Suprapubic skin (tissue), 4 donors: Measurements from ENCODE around the gene PQBP1. TPM values are rescaled to one million over a fixed set of nuclear protein-coding genes. Genes with fewer than 3 reads are reported as not detected.

Experiments used
- DNase-seq, 2 donors: peaks; one replicate each; pipeline ENCODE4 v3.0.0-alpha.2; 2019; ENCODE audit warnings: low spot score in 2 of 2
- H3K27ac ChIP-seq: fragments of 200-600 bp; sonication (generic); one replicate; pipeline ENCODE4 v1.5.1; 2019
- H3K27me3 ChIP-seq: fragments of 200-600 bp; sonication (generic); one replicate; pipeline ENCODE4 v1.5.1; 2019
- H3K36me3 ChIP-seq: fragments of 200-600 bp; sonication (generic); one replicate; pipeline ENCODE4 v1.5.1; 2019
- H3K4me1 ChIP-seq: fragments of 200-600 bp; sonication (generic); one replicate; pipeline ENCODE4 v1.5.1; 2019
- H3K4me3 ChIP-seq: fragments of 200-600 bp; sonication (generic); one replicate; pipeline ENCODE4 v1.5.1; 2019; ENCODE audit warnings: mild to moderate bottlenecking
- H3K9me3 ChIP-seq: fragments of 200-600 bp; sonication (generic); one replicate; pipeline ENCODE4 v1.5.1; 2019
- CTCF ChIP-seq, 2 donors: fragments of 200-600 bp in 1 of 2; fragments of 450-650 bp in 1 of 2; sonication (generic) in 1 of 2; IDR thresholded peaks; one replicate each; pipeline ENCODE4 v1.5.1; 2016 to 2019; ENCODE audit warnings: antibody characterized with exemption in 2 of 2, mild to moderate bottlenecking in 1 of 2, moderate library complexity in 1 of 2
- EP300 ChIP-seq: sonication (generic); formaldehyde crosslinking; IDR thresholded peaks from one replicate; pipeline ENCODE4 v1.6.1; 2017; ENCODE audit warnings: antibody characterized with exemption
- POLR2A ChIP-seq, 2 donors: fragments of 450-650 bp; IDR thresholded peaks; one replicate each; pipeline ENCODE4 v1.6.1; 2017; ENCODE audit warnings: antibody characterized with exemption in 2 of 2, mild to moderate bottlenecking in 2 of 2, moderate library complexity in 2 of 2
- POLR2AphosphoS5 ChIP-seq, 3 donors: sonication (generic); formaldehyde crosslinking; IDR thresholded peaks; one replicate each; pipeline ENCODE4 v1.6.1; 2017; ENCODE audit warnings: antibody characterized with exemption in 3 of 3
- WGBS: methylation state at CpG from one replicate; pipeline ENCODE4 v1.1.5; 2018; 5-methylcytosine and 5-hydroxymethylcytosine counted together
- total RNA-seq, 4 donors: library from RNA; depleted of rRNA; stranded (reverse); fragments of >200 nt; gene quantifications; one replicate each; pipeline ENCODE4 v1.1.0, GENCODE V29; 2016

The PQBP1 gene
- total RNA-seq, 4 donors from 2014 or later, result 51.8 to 88.3 (median 71.9) TPM

GRCh38 chrX:48919360-48919841 is 21.7 kb downstream of the PQBP1 start:
- Histone ChIP-seq H3K27me3 (no peaks in the 10 kb centered on the region), H3K4me1 (peaks cover 28% of the 10 kb centered on the region), H3K9me3 (no peaks in the 10 kb centered on the region), H3K36me3 (peaks cover 22% of the 10 kb centered on the region), H3K27ac (peak overlapping the region; percentile 81), H3K4me3 (peak overlapping the region; percentile 66)
- no peak for TF ChIP-seq POLR2AphosphoS5 (IDR thresholded peaks at IDR 0.05)
- TF ChIP-seq POLR2A (IDR thresholded peaks at IDR 0.05), result no peak
- WGBS, result 38% methylated on average over 7 of the region's 15 CpGs
- DNase-seq, result no peak

GRCh38 chrX:48919947-48920717 is 22.4 kb downstream of the PQBP1 start:
- peak overlapping the region; percentile 81 for H3K27ac ChIP-seq
- H3K9me3 ChIP-seq, result no peaks in the 10 kb centered on the region
- TF ChIP-seq EP300 (no peak), POLR2A (IDR thresholded peaks at IDR 0.05) (no peak), POLR2AphosphoS5 (IDR thresholded peaks at IDR 0.05) (no peak), CTCF (IDR thresholded peaks at IDR 0.05) (no peak)
- H3K4me1 ChIP-seq, result peaks cover 28% of the 10 kb centered on the region
- no peak for DNase-seq
- no peaks in the 10 kb centered on the region for H3K27me3 ChIP-seq
- peak overlapping the region; percentile 66 for H3K4me3 ChIP-seq
- WGBS, result 34% methylated on average over 7 of the region's 8 CpGs
- H3K36me3 ChIP-seq, result peaks cover 24% of the 10 kb centered on the region

- TF ChIP-seq EP300 (no peak), POLR2AphosphoS5 (IDR thresholded peaks at IDR 0.05) (no peak), POLR2A (IDR thresholded peaks at IDR 0.05) (no peak), CTCF (IDR thresholded peaks at IDR 0.05) (no peak)
- Histone ChIP-seq H3K36me3 (peaks cover 26% of the 10 kb centered on the region), H3K4me3 (no peak overlapping the region), H3K27me3 (no peaks in the 10 kb centered on the region), H3K27ac (no peak overlapping the region), H3K9me3 (no peaks in the 10 kb centered on the region), H3K4me1 (peaks cover 28% of the 10 kb centered on the region)
- 73% methylated on average over 4 of the region's 4 CpGs for WGBS
- DNase-seq, result no peak
Observed at GRCh38 chrX:48920718-48921104, 23.0 kb downstream of the PQBP1 start.

- H3K27ac ChIP-seq, result no peak overlapping the region
- whole genome bisulfite sequencing, result 95% methylated on average over 4 of the region's 13 CpGs
- peaks cover 9% of the 10 kb centered on the region for H3K4me1 ChIP-seq
- no peaks in the 10 kb centered on the region for H3K9me3 ChIP-seq
- H3K36me3 ChIP-seq, result peaks cover 26% of the 10 kb centered on the region
- no peak for DNase-seq
- no peak overlapping the region for H3K4me3 ChIP-seq
- no peaks in the 10 kb centered on the region for H3K27me3 ChIP-seq
- TF ChIP-seq POLR2A (IDR thresholded peaks at IDR 0.05), result no peak
- TF ChIP-seq CTCF (IDR thresholded peaks at IDR 0.05), result no peak
- no peak for TF ChIP-seq POLR2AphosphoS5 (IDR thresholded peaks at IDR 0.05)
- TF ChIP-seq EP300, result no peak
Observed at GRCh38 chrX:48923771-48924170, 26.0 kb downstream of the PQBP1 start.

- Histone ChIP-seq H3K4me3 (no peak overlapping the region), H3K4me1 (peaks cover 8% of the 10 kb centered on the region), H3K27me3 (no peaks in the 10 kb centered on the region), H3K9me3 (no peaks in the 10 kb centered on the region), H3K36me3 (peaks cover 27% of the 10 kb centered on the region), H3K27ac (no peak overlapping the region)
- DNase-seq, result no peak
- no peak for TF ChIP-seq EP300
- TF ChIP-seq CTCF (IDR thresholded peaks at IDR 0.05), result no peak
- no peak for TF ChIP-seq POLR2AphosphoS5 (IDR thresholded peaks at IDR 0.05)
- TF ChIP-seq POLR2A (IDR thresholded peaks at IDR 0.05), result no peak
- WGBS, result 88% methylated on average over 5 of the region's 5 CpGs
Observed at GRCh38 chrX:48924270-48924669, 26.5 kb downstream of the PQBP1 start.
